HG03045 (cell line): ENCODE measurements around the gene UCHL1.
A peak's percentile ranks its signal among the peaks of the same experiment; 100 is the strongest.
"Not testable (repeated sequence)": the region's sequence is repeated elsewhere in the genome, so short reads cannot be mapped to it uniquely, and the experiment has no call there.

Source experiments
- ATAC-seq: cut with Tn5 transposase; IDR thresholded peaks from one replicate; pipeline ENCODE4 v1.9.1; 2021; ENCODE audit warnings: mild to moderate bottlenecking, moderate library complexity; ENCODE audit not compliant: unreplicated experiment

Gene UCHL1

DNA sequence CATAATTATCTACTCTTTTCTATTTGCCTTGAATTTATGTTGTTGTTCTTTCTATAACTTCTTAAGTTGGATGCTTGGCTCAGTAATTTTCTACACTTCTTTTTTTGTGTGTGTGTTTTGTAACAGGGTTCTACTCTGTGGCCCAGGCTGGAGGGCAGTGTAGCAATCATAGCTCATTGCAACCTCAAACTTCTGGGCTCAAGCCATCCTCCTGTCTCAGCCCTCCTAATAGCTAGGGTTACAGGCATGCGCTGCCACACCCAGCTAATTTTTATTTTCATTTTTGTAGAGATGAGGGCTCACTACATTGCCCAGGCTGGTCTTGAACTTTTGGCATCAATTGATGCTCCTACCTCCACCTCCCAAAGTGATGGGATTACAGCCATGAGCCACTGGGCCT, 20.7 kb upstream of the UCHL1 start:
- no peak for ATAC-seq

DNA sequence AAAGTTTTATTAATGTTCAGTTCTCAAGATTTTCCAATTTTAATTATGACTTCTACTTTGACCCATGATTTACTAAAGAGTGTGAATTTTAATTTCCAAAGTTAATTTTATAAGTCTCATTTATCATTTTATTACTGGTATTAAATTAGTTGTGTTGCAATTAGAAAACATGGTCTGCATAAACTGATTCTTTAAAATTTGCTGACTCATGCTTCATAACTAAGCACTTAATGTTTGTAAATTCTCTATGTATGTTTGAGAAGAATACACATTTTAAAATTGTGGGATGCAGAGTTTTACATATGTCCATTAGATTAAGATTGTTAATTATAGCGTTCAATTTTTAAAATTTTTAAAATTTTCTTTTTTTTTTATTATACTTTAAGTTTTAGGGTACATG, 20.2 kb upstream of the UCHL1 start:
- ATAC-seq: no peak

DNA sequence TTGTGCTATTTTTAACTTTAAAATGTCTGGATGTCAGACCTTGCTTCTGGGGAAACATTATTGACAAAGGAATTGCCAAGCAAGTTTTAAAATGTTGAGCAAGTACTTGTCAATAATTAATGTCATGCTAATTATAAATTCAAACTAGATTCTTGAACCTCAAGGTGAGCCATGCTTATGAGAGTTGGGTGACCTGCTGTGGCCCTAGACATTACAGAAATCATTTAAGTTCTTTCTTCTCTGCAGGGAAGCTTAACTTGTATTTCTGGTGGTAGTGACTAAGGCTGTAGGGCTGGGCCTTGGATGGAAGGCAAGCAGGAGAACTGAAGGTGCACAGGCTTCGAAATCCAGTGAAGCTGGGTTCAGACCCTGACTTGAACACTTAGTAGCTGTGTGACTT, 14.8 kb upstream of the UCHL1 start:
- no peak for ATAC-seq

DNA sequence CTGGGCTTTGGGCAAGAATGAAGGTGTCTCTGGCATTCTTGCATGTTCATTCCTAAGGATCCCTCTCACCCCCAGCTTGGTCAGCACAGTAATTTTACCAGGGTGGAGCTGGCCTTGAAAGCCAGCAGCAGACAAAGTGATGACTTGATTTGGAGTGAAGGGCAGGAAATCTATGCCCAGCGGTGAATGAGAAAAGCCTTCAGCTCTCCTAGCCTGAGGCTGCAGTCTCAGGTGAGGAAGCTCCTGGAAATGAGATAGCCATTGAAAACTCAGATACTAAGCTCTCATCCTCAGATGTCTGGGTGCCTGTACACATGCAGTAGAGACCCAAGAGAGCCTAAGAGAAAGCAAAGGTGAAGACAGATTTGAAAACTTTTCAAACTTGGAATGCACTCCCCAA, 10.7 kb upstream of the UCHL1 start:
- ATAC-seq: no peak

DNA sequence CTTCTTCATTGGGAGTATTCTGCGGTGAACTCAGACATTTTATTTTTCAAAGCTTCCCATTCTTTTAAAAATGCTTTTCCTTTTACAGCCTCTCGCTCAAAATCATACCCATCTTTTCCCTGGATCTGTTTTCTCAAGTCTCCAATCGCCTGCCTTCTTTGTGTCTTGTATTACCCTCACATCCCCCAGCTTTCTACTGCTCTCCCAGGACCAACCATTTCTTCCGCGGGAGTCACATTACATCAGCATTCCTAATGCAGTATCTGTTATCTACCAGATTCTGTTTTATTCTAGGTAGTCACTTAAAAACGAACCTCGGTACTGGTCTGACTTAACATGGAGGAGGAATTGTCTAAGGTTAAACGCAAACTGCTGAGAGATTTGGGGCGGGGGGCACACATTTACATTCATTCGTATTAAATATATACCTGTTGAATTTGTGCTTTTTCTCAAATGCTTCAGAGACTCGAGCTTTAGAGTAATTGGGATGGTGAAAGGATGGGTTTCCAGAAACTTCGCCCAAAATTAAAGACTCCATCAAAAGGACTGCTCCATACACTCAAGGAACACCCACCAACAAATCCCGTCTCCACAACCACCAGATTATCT, 493 bp upstream of the UCHL1 start:
- ATAC-seq: no peak

DNA sequence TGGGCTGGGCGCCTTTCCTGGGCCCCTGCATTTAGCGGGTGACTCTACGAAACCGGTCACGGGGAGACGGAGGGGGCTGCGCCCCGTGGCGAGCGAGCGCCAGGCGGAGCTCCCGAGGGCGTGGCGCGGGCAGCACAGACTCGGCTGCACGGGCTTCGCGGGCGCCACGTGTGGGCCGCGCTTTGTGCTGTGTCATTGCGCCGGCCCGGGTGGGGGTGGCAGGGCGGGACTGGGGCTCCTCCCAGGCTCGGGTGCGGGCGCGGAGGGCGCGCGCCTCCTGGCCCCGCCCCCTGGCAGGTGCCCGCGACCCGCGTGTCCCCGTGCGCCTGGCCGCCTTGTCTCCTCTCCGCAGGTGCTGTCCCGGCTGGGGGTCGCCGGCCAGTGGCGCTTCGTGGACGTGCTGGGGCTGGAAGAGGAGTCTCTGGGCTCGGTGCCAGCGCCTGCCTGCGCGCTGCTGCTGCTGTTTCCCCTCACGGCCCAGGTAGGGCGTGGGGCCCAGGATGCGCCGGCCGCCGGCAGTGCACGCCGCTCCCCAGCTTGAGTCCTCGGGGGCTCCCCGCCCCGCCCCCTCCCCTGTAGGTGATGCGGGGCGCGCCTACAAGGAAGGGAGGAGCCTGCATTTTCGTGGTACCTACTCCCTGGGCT, 651 bp downstream of the UCHL1 start:
- ATAC-seq: peak; percentile 77

DNA sequence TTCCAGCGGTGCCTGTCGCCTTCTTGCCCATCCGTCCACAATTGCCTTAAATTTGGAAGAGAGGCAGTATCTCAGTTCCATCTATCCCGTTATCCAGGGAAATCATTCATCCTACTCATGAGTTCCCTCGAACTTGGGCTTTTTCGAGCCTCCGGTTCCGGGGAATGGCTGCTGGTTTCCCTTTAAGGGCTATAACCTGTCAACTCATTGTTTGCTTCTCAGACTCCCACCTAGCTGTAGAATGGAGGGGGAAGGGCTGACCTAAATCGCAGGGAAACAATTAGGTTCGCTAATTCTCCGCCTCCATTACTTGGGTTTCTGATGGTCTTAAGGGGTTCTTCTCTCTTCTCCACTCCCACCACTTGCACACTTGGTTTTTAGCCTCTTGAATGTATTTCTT, 1.2 kb downstream of the UCHL1 start:
- no peak for ATAC-seq

DNA sequence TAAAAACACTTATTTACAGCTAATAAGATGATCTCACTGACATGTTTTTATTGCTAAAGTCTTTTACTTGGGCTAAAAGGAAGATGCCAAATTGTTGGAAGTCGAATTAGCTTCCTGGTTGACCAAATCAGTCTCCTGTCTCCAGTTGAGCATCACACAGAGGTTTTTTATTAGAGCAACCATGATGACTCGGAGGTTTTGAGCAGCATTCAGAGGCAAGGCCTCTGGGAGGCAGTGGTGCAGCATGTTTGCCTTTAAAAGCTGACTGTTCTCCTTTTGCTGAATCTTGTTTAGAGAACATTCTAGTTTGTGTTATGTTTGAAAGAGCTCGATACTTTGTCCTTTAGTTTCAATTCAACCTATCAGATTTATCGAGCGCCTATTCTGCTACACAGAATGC, 2.1 kb downstream of the UCHL1 start:
- ATAC-seq: no peak

DNA sequence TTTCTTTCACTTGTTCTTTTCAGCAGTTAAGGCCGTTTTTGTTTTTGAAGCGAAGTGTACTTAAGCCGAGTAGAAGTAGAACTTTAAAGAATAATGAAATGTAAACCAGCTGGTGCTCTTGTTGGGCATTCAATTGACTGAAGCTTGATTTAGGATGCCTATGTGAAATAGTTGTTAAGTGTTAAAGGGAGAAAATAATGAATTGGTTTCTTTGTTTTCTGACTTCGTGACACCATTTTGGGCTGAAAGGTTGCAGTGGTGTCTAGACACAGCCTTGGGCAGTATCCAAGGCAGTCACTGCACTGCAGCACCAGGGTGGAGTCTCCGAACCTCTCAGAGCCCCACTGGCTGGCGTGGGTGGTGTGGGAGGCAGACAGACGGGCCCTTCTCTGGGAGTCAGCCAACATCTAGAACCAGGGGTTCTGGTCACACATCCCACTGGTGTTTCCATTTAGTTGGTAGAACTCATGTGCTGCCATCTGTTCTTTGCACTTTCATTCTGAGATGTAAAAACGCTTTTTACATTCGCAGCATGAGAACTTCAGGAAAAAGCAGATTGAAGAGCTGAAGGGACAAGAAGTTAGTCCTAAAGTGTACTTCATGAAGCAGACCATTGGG, 3.5 kb downstream of the UCHL1 start:
- ATAC-seq: no peak

DNA sequence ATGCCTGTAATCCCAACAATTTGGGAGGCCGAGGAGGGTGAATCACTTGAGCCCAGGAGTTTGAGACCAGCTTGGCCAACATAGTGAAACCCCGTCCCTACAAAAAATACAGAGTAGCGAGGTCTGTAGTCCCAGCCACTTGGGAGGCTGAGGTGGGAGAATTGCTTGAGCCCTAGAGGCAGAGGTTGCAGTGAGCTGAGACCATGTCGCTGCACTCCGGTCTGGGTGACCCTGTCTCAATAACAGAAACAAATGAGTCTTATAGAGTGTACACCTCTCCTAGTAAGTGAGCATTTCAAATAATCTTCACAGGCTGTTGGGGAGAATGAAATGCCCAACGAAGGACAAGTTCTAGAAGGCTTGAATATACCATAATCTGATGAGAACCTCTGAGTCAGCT, 5.5 kb downstream of the UCHL1 start:
- no peak for ATAC-seq

DNA sequence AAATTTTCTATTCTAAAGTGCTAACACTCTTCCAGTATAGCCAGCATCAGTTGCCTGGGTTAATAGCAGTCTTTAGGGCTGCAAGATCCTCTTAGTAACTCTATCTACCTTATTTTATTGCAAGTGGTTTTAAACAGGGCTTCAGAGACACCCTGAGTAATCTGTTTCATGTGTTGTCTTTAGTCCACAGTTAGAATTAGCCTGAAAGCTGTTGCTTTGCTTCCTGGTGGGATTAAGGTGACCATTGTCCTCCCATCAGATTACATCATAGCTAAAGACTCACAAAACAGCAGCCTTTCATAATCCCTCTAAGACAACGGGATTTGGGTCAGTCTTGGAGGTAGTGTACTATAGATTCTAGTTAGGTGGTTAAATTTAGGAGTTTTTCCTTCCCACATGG, 7.5 kb downstream of the UCHL1 start:
- ATAC-seq: no peak

DNA sequence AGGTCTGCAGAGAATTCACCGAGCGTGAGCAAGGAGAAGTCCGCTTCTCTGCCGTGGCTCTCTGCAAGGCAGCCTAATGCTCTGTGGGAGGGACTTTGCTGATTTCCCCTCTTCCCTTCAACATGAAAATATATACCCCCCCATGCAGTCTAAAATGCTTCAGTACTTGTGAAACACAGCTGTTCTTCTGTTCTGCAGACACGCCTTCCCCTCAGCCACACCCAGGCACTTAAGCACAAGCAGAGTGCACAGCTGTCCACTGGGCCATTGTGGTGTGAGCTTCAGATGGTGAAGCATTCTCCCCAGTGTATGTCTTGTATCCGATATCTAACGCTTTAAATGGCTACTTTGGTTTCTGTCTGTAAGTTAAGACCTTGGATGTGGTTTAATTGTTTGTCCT, 11.3 kb downstream of the UCHL1 start:
- ATAC-seq: no peak

DNA sequence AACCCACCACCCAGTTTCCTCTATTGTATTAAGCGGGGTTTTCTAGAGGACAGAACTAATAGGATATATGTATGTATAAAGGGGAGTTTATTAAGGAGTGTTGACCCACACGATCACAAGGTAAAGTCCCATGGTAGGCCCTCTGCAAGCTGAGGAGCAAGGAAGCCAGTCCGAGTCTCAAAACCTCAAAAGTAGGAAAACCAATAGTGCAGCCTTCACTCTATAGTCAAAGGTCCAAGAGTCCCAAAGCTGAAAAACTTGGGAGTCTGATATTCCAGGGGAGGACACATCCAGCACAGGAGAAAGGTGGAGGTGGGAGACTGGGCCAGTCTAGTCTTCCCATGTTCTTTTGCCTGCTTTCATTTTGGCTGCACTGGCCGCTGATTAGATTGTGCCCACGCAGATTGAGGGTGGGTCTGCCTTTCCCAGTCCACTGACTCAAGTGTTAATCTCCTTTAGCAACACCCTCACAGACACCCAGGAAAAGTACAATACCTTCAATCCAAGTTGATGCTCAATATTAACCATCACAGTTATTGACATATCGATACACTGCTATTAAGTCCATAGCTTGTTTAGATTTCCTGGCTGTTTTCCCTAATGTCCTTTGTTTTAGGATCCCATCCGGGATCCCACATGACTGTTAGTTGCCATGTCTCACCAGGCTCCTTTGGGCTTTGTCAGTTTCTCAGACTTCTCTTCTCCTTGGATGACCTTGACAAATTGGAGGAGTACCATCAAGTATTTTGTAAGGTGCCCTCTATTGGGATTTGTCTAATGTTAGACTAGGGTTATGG, 12.2 kb downstream of the UCHL1 start:
- no peak for ATAC-seq

DNA sequence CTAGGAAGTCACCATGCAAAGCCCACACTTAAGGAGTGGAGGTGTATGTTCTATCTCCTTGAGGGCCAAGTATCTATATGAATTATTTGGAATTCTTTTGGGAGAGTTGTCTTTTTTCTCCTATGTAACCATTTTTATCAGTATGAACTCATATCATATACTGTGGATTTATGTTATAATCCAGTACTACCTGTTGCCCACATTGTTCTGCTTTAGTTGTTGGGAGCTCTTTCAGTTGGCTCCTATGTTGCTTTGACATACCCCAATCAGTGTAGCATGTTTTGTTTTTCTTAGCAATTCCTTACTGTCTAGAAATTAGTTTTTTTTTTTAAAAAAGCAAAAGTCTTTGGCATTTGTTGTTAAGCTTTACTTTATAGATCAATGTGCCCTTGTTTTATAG, 13.0 kb downstream of the UCHL1 start:
- no peak for ATAC-seq

DNA sequence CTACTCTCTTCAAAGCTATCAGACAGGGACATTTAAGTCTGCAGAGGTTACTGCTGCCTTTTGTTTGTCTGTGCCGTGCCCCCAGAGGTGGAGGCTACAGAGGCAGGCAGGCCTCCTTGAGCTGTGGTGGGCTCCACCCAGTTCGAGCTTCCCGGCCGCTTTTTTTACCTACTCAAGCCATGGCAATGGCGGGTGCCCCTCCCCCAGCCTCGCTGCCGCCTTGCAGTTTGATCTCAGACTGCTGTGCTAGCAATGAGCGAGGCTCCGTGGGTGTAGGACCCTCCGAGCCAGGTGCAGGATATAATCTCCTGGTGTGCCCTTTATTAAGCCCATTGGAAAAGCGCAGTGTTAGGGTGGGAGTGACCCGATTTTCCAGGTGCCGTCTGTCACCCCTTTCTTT, 19.2 kb downstream of the UCHL1 start:
- ATAC-seq: not testable (repeated sequence)

DNA sequence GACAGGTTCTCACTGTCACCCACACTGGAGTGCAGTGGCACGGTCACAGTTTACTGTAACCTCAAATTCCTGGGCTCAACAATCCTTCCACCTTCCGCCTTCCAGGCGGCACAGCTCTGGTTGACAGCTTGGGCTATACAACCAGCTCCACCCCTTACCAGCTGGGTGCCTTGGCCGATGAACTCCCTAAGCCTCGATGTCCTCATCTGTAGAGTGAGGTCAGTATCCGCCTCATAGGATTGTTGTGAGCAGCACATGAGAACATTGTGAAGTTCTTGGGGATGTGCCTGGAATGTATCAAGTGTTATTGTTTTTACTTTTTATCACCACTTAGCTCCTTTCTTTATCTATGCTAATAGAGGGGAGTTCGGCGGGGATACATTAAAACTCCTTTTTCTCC, 23.3 kb downstream of the UCHL1 start:
- no peak for ATAC-seq

DNA sequence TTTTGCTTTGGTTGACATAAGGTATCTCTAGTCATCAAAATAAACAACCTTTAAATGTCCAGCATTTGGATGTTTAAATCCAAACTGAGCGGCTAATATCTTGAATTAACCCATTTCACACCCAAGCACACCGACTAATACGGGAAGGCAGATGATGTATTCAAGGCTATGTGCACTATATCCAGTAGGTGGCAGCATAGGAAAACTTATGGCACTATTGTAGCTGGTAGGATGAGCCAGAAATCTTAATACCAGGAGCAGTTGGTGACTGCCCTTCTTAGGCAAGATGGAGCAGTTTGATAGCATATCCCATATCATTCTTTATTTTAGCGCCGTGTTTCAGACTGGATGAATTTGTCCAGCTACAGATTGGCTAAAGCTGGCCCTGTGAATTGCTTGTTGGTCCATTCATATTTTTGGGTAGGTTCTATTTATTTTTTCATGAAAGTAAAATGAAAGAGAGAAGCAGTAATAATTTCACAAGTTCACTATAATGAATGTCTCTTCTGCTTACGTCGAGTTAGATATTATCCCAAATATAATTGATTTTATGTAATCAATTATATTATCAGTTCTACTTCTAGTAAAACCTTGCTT, 24.4 kb downstream of the UCHL1 start:
- ATAC-seq: peak; percentile 90

DNA sequence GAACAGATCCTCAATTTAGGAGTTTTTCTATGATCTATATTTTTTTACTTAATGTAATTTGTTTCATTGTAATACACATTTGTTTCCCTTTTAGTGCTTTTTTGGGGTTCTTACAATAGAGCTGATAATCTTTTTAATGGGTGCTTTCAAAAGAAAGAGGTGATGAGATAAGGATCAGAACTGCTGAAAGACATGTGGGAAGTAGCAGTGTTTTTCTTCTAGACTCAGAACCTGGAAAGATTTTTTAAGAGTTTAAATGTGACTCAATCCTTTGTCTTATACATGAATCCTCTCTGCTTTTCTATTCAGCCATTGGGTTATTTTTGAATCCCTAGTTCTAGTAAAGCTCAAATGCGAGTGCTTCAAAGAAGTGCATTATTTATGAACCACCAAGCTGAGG, 25.6 kb downstream of the UCHL1 start:
- ATAC-seq: no peak

DNA sequence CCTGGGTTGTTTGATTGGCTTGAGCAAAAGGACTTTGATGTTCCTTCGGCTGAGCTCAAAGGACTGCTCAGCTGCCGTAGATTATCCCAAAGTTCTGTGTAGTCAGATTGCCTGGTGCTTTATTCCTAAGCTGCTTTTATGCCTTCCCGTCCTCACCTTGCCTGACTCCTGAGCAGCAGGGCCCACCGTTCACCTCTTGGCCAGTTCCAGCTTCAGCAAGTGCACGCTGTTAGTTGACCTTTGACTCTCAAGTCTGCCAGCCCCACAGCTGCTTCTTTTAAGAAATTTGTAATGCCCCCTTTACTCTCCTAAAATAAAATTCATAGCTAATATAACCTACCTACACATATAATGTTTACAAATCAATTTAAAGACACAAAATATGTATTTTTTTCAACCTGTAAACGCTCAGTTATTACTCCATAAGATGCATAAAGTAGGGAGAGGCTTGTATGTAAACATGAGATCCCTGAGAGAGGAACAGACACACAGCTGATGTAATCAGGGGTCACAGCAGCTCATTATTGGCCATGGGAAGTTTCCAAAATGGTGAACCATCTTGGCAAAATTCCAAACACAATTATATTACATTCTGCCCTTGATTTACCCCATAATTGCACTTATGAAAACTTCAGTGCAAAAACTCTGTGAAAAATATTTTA, 28.6 kb downstream of the UCHL1 start:
- ATAC-seq: no peak

DNA sequence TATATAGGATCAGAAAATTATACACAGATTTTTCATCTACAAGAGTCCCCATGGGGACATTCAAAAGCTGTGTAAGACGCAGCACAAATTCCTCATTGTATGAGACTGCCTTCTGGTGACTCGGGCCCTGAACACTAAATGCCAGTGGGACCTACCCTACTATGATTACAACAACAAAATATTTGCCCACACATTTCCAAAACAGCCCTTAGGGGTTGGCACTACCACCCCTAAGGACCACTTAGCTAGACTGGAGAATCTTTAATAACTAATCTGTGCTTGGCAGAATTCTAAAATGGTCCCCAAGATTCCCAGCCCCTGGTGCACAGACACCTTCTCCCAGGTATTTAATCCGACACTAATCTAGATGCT, 29.1 kb downstream of the UCHL1 start:
- no peak for ATAC-seq

DNA sequence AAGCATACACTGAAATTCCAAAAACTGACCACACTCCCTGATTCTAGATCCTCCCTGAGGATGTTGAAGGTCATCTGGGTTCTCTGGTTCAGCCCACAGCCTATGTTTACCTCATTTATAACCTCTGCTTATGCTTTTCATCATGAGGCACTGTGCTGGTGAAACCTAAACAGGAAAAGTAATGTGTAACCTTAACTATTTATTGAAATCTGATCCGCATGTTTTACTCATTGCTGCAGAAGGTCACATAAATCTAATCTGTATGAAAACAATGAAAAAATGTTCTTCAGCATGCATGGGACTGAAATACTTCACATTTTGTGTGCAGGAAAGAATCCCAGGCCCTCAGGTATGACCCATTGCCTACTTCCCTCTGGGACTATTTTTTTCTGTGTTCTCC, 30.3 kb downstream of the UCHL1 start:
- ATAC-seq: no peak
